ENCODE results near the gene MSTO1.
A peak's percentile ranks its signal among the peaks of the same experiment; 100 is the strongest.
"Not testable (repeated sequence)": the region's sequence is repeated elsewhere in the genome, so short reads cannot be mapped to it uniquely, and the experiment has no call there.

MSTO1 gene

DNA sequence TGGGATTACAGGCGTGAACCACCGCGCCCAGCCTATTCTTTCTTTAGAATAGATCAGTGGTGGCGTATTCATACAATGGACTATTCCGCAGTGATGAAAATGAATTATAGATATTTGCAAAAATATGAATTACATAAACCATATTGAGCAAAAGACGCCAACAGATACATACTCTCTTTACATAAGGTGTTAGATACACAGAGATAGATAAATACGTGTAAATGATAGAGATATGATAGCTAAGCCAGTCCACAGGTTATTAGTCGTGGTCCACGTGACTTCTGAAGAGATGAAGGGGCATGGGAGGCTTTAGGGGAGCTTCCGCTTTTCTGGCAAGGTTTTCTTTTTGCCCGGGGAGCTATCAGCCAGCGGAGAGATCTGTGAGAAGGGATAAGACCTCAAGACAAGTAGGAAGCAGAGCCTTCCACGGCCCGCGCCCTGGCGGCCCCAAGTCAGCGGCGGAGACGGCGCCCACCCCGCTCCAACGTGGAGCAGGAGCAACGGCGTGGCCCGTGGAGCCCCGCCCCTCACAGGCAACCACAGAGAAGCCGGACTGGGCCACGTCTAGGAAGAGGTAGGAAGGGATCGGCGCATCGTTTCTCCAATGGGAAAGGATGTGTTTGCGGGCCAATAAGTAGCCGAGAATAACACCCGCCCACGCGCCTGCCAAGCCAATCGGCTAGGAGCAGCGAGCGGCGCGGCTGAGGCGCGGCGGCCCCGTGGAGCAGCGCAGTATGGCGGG is at the start of gene MSTO1:
MSTO1 (plus strand) TSS at position 704 of the 742 bp plus-strand sequence; CDS start at position 735, 31 bp downstream.
- peak; percentile 99 for DNase-seq

DNA sequence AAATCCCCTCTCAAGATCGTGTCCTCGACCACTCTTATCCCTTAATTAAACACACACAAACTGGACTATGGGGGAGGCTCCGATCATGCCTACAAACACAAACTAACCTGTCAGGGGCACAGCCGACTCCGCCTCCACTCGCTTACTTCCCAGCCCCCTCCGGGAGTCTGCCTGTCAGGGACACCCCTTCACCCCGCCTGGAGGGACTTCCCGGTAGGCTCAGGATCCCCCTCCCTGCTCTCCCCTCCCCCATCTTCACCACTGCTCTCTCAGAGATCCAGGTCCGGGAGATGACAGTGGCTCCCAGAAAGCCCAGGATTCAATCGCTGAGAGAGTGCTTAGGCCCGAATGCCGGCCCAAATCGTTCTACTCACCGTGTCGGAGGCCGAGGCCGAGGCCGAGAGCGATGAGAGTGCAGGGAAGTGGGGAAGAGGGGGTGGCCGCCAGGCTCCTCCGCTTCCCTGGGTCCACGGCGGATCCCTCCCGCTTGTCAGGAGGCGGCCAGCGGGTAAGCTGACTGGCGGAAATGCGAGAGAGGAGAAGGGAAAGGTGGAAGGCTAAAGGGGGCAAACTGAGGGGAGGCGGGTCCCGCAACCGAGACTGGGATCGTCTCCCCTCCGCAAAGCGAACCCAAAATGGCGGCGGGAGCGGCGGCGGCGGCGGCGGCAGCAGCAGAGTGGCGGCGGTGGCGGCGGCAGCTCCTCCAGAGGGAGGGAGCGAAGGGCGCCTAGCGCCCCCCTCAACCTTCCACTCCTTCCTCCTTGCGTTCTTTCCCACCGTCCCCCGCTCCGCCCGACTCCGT is 48.0 kb upstream of the MSTO1 start:
- peak; percentile 83 for DNase-seq

DNA sequence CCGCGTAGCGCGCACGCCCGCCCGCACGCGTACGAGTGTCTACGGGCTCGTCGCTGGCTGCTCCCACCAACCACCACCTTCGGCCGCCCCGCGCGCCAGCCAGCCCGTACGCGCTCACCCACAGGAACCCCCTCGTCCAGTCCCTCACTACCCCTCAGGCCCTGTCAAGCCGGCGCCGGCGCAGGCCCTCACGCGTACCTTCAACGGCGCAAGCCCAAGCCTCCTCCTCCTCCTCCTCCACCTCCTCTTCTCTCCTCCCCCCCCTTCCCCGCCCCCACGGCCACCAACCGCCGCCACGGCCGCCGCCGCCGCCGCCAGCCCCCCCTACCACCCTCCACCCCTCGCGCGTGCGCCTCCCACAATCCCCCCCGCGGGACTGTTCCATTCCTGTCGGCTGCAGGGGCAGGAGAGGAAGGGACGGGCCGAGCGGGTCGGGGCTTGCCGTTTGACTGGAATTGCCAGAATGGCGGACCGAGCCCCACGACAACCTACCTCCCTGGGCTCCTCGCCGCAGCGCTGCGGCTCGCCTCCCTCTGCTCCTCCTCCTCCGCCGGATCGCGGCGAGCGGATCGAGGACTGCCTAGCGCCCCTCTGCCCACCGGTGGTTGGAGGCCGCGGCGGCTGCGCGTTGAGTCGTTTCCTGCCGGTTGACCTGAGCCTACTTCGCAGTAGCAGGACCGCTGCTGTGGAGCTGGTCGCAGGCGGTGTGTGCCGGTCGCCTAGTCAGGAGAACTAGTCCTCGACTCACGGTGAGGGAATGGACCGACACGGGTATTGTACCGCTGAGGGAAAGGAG is 47.2 kb upstream of the MSTO1 start, which contains the start of gene ASH1L:
ASH1L (minus strand) TSS at position 223 of the 796 bp plus-strand sequence. CDS start 41,284 bp downstream, outside the sequence.
- peak; percentile 99 for DNase-seq

DNA sequence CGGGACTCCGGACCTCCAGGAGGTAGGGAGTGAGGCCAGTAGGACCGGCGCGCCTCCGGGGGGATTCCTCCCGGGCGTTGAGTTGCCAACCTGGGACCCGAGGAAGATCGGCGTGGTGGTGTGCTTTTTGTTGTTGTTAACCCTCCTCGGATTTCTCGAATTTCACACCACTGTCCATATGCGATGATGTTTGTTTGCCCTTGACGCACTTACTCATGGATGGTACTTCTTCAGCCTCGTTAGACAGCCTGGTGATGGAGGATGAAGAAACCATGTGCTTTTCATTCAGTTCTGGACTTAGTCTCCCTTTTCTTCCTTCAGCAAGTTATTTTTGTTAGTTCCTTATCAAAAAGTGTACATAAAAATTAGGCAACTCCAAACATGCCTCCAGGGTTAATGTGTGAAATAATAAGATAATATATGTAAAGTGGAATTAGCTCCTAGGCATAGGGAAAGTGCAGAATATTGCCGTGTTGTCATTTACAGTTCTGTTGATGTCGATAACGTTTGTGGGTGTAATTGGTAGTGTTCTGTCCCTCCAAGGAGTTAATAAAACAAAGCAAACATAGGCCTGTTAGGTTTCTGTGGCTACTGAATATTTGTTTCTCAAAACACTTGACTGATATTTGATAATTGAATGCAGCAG is 46.5 kb upstream of the MSTO1 start:
- DNase-seq: peak; percentile 87

DNA sequence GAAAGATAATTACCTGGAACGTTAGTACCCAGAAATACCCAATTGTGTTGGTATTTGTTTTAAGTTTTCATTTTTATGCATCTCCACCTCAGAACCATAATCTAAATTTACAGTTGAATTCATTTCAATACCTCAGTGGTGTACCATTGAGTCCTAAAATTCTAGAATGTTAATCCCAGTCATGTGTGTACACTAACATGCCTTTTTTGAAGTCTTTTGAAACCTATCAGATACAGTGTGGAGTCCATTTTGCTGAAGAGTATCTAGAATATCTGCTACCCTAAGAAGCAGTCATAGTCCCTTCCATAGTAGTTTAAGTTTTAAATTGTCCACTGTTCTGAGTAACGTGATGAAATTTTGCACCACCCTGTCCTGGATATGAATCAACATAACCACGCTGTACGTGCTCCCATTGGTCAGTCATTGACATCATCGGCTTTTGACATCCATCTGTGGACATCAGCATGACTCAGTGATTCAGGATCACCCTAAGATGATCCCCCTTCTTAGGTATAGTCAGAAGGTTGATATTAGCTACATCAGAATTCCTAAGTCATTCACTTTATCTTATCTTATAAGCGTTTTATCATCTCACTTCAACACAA is 39.9 kb upstream of the MSTO1 start:
- no peak for DNase-seq

DNA sequence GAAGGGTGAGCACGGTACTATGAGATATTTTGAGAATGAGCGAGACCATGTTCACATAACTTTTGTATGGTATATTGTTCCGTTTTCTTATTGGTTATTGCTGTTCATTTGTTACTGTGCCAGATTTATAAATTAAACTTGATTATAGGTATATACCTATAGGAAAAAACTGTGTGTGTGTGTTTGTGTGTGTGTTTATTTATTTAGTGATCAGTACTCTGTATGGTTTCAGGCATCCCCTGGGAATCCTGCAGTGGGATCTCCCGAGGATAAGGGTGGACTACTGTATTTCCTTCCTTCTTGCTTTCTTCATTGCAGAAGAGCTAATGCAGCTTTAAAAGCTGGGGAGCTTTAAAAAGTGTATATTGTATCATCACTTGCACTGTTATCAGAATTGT is 39.4 kb upstream of the MSTO1 start:
- DNase-seq: no peak

DNA sequence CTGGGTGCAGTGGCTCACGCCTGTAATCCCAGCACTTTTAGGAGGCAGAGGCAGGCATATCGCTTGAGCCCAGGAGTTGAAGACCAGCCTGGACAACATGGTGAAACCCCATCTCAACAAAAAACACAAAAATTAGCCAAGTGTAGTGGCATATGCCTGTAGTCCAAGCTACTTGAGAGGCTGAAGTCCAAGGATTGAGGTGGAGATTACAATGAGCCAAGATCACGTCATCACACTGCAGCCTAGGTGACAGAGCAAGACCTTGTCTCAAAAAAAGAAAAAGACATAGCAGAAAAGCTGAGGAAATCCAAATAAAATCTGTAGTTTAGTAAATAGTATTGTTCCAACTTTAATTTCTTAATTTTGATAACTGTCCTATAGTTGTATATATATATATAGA is 35.9 kb upstream of the MSTO1 start:
- DNase-seq: no peak

DNA sequence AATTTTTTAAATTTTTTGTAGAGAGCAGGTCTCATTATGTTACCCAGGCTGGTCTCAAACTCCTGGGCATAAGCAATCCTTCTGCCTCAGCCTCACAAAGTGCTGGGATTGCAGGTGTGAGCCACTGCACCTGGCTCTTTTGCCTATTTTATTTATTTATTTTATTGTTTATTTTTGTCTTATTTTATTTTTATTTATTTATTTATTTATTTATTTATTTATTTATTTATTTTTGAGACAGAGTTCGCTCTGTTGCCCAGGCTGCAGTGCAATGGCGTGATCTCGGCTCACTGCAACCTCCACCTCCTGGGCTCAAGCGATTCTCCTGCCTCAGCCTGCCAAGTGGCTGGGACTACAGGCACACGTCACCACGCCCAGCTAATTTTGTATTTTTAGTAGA is 34.4 kb upstream of the MSTO1 start:
- not testable (repeated sequence) for DNase-seq

DNA sequence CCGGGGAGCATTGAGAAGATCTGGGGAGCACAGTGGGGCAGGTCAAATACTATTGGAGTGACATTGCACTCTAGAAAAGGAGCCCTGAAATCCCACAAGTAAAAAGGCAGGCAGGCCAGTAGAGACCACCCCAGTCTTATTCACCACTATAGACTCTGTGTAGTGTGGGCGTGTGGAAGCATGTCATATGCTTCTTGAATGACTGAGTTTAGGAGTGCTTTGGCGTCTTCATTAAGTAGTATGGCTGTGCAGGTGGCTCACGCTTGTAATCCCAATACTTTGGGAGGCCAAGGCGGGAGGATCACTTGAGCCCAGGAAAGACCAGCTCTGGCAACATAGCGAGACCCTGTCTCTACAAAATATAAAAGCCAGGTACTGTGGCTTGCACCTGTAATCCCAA is 26.2 kb upstream of the MSTO1 start:
- DNase-seq: not testable (repeated sequence)

DNA sequence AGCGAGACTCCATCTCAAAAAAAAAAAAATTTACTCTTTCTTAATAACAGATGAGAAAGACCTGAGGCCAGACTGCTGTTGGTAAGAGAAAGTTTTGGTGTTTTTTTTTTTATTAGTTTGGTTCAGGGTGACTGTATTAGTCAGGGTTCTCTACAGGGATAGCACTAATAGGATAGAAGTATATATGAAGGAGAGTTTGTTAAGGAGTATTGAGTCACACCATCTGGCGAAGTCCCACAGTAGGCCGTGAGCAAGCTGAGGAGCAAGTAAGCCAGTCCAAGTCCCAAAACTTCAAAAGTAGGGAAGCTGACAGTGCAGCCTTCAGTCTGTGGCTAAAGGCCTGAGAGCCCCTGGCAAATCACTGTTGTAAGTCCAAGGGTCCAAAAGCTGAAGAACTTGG is 20.7 kb upstream of the MSTO1 start:
- DNase-seq: not testable (repeated sequence)

DNA sequence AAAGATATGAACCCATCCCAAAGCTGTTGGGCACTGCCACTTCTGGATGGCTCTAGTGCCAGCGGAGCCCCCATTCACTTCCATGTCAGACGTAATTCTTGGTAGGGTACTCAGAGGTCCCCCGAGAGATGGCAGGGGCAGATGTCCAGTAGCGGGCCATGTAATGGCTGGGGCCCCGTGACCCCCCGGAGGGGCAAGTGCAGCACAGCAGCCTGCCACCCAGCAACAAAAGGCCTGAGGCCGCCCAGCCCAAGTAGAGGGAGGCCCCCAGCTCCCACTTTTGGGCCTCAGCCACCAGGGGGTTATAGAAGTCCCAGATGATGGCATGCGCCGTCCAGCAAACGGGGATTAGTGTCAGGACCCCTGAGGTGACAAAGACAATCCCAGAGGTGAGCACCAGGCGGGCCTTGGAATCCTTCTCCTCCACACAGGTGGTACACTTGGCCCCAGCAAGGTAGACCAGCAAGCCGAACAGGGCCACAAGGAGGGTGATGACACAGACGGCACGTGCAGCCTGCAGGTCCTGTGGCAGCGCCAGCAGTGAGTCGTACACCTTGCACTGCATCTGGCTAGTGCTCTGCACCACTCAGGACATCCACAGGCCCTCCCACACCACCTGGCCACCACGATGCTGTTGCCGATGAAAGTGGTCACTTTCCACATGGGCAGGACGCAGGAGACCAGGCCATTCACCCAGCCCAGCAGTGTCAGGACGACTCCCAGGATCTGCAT is 19.3 kb upstream of the MSTO1 start:
- DNase-seq: not testable (repeated sequence)

DNA sequence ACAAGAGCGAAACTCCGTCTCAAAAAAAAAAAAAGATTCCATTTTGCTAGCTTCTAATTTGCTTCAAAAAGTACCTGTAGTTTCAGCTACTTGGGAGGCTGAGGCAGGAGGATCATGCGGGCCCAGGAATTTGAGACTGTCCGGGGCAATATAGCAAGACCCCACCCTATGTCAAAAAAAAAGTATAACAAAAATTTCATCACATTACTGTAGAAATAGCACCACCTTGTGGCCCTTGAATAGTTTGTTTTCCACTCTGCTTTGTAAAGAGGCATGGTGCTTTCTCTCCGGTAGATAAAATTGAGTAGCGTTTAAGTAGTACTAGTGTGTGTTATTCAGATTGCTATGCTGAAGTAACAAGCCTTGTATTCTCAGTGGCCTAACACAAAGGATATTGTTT is 18.2 kb upstream of the MSTO1 start:
- DNase-seq: peak; percentile 76

DNA sequence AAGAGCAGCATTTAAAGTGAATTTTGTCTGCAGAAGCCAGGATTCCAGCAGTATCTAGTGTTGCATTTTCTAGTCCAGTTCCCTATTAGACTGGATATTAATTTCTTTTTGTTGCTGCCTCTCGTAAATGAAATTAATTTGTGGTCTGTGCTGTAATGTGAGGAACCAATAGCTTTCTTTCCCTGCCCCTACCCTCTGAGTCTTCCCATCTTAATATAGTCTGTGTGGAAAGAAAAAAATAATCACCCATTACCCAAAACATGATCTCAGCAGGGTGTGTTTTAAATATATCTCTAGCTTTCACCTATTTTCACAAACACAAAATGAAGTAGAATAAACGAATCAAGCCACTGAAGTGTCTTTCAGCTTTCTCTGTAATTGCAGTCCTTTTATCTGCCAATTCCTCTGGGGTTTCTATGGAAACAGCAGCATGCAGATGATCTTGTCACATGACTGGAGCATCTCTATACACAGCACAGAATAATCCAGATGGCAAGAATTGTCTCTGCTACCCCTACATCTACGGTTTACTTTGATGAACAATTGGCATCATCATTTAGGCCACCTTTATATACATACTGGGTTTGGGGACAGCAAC is 14.0 kb upstream of the MSTO1 start:
- not testable (repeated sequence) for DNase-seq

DNA sequence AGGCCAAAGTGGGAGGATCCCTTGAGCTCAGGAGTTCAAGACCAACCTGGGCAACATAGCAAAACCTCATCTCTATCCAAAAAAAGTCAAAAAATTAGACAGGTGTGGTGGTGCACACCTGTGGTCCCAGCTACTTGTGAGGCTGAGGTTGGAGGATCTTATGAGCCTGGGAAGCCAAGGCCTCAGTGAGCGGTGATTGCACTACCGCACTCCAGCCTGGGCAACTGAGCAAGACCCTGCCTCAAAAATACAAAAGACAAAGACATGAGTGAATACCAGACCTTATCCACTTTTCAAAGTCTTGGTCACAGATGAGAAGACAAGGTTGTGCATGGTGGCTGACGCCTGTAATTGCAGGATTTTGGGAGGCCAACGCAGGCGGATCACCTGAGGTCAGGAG is 13.2 kb upstream of the MSTO1 start:
- DNase-seq: no peak

DNA sequence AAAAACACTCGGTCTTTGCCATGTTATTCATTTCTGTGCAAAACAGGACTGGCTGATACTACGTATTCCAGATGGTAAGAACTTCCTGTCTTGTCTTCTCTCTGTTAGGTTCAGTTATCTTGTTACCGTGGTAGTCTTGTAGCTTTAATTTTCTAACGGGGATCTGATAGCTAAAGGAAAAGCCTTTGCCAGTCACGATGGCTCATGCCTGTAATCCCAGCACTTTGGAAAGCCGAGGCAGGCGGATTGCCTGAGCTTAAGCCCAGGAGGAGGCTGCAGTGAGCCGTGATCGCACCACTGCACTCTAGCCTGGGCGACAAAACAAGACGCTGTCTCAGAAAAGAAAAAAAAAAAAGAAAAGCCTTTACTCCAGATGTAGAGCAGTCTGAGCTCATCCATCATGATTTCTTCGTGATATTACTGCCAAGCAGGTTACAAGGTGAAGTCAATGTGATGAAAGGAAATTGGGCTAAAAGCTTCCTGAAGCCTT is 11.1 kb upstream of the MSTO1 start:
- DNase-seq: no peak

DNA sequence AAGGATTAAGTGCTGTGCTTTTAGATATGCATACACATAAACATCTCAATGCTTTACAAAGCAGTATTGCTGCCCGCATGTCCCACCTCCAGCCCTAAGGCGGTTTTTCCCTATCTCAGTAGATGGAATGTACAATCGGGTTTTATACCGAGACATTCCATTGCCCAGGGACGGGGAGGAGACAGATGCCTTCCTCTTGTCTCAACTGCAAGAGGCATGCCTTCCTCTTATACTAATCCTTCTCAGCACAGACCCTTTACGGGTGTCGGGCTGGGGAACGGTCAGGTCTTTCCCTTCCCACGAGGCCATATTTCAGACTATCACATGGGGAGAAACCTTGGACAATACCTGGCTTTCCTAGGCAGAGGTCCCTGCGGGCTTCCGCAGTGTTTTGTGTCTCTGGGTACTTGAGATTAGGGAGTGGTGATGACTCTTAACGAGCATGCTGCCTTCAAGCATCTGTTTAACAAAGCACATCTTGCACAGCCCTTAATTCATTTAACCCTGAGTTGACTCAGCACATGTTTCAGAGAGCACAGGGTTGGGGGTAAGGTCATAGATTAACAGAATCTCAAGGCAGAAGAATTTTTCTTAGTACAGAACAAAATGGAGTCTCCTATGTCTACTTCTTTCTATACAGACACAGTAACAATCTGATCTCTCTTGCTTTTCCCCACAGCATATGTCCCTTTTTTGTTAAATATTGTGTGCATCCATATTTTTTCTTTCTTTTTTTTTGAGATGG is 10.0 kb upstream of the MSTO1 start:
- DNase-seq: not testable (repeated sequence)

DNA sequence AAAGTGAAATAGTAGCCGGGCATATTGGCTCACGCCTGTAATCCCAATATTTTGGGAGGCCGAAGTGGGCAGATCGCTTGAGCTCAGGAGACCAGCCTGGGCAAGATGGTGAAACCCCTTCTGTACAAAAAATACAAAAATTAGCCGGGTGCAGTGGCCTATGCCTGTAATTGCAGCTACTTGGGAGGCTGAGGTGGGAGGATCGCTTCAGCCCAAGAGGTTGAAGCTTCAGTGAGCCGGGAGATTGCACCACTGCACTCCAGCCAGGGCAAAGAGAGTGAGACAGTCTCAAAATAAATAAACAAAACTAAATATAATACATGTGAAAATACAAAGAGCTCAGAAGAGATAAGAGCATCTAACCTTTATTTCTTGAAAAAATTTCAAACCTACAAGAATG is 2.3 kb upstream of the MSTO1 start:
- DNase-seq: no peak

DNA sequence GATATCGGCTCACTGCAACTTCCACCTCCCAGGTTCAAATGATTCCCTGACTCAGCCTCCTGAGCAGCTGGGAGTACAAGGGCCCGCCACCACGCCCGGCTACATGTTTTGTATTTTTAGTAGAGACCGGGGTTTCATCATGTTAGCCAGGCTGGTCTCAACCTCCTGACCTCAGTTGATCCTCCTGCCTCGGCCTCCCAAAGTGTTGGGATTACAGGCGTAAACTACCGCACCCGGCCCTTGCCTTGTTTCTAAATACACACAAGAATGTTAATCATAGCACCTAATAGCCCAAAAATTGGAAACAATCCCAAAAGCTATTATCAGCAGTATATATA is 1.2 kb upstream of the MSTO1 start:
- DNase-seq: no peak

DNA sequence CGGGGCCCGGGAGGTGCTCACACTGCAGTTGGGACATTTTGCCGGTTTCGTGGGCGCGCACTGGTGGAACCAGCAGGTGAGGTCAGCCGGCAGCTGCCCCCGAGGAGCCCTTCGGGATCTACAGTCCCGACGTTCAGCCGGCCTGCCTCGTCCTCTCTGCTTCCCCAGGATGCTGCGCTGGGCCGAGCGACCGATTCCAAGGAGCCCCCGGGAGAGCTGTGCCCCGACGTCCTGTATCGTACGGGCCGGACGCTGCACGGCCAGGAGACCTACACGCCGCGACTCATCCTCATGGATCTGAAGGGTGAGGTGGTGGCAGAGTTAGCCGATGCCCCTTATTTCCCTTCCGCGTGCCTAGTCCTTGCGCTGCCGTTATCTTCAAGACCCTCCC is 234 bp downstream of the MSTO1 start:
- not testable (repeated sequence) for DNase-seq

DNA sequence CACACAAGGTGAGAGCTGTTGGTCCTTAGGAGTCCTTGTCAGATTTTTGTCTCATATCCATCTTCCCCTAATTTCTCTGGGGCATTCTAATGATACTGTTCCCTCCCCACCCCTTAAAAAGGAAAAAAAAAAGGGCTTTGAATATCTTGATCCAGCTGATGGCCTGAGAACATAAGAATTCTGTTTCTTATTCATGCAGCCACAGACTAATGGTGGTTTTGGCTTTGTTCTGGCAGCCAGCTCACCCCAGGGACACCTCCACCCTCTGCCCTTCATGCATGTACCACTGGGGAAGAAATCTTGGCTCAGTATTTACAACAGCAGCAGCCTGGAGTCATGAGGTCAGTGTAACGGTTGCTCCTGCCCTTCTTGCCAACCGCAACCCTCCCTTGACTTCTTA is 3.2 kb downstream of the MSTO1 start:
- DNase-seq: not testable (repeated sequence)
